Measurements from ENCODE around the gene PICK1.

DNA sequence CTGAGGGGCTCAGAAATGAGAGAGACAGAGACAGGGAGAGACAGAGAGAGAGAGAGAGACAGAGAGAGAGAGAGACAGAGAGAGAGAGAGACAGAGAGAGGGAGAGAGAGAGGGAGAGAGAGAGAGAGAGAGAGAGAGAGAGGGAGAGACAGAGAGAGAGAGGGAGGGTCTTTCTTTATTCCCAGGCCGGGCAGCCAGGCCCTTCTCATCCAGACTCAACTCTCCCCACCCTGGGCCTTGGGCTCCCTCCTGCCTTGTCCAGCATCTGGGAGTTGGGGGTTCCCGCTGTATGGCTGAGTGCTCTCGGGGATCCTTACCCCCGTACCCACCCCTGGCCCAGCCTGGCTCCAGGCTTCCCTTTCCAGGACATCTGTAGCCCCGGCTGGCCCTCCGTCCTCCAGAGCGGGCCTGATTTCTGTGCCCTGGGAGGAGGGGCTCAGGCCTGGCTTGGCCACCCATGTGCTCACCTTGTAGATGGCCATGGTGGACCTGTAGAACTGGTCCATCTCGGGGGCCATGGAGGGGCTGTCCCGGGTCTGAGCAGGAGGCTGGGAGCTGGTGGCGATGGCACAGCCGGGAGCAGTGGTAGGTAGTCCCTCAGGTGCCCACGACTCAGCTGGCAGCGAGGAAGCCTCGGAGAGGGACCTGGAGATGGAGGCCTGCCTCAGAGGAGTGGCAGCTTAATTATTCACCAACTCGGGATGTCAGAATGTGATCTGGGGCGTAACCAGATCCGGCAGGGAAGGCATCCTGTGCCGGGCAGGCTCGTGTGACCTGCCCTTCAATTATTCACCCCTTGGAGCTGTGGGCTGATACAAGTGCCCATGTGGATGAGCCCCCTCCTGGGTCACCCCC lies 53.0 kb downstream of the PICK1 start, which contains the start of gene BAIAP2L2:
- TF ChIP-seq CTCF (IDR thresholded peaks at IDR 0.05) (no peak), POLR2A (IDR thresholded peaks at IDR 0.05) (no peak)

Data from ovary (tissue), 3 donors.